H9 (cell line): Measurements from ENCODE around the gene PCNX2. TPM values are rescaled to one million over a fixed set of nuclear protein-coding genes. Genes with fewer than 3 reads are reported as not detected.
A peak's percentile ranks its signal among the peaks of the same experiment; 100 is the strongest.

Experiments used
- DNase-seq: peaks from one replicate; pipeline ENCODE4 v3.0.0-alpha.2; 2017
- H2AFZ ChIP-seq: one replicate; pipeline ENCODE4 v1.6.1; 2013; ENCODE audit warnings: mild to moderate bottlenecking, low read length, control low read depth, moderate library complexity
- H2AK5ac ChIP-seq: 2 replicates; pipeline ENCODE4 v1.6.1; 2013; ENCODE audit warnings: low read length, control low read depth, mixed read lengths; ENCODE audit not compliant: insufficient read length
- H2BK120ac ChIP-seq: one replicate; pipeline ENCODE4 v1.6.1; 2013; ENCODE audit warnings: low read depth, mild to moderate bottlenecking, low read length, control low read depth, inconsistent platforms; ENCODE audit not compliant: poor library complexity, severe bottlenecking
- H2BK12ac ChIP-seq: 2 replicates; pipeline ENCODE4 v1.6.1; 2013; ENCODE audit warnings: low read length, control low read depth, mixed read lengths, low read depth; ENCODE audit not compliant: insufficient read length
- H2BK15ac ChIP-seq: 2 replicates; pipeline ENCODE4 v1.6.1; 2013; ENCODE audit warnings: low read depth, low read length, control low read depth
- H2BK20ac ChIP-seq: one replicate; pipeline ENCODE4 v1.6.1; 2013; ENCODE audit warnings: low read depth, mild to moderate bottlenecking, low read length, control low read depth, inconsistent platforms; ENCODE audit not compliant: poor library complexity, severe bottlenecking
- H2BK5ac ChIP-seq: 2 replicates; pipeline ENCODE4 v1.6.1; 2013; ENCODE audit warnings: low read length, control low read depth, mixed read lengths; ENCODE audit not compliant: insufficient read length
- H3K14ac ChIP-seq: 2 replicates; pipeline ENCODE4 v1.6.1; 2013; ENCODE audit warnings: low read length, control low read depth; ENCODE audit not compliant: insufficient read depth
- H3K18ac ChIP-seq: 2 replicates; pipeline ENCODE4 v1.6.1; 2013; ENCODE audit warnings: low read depth, mild to moderate bottlenecking, mixed read lengths, low read length, control low read depth; ENCODE audit not compliant: insufficient read length
- H3K23ac ChIP-seq: 2 replicates; pipeline ENCODE4 v1.6.1; 2013; ENCODE audit warnings: low read length, control low read depth, mixed read lengths, low read depth; ENCODE audit not compliant: insufficient read length
- H3K23me2 ChIP-seq: 2 replicates; pipeline ENCODE4 v1.6.1; 2013; ENCODE audit warnings: low read depth, mild to moderate bottlenecking, mixed read lengths, low read length, control low read depth; ENCODE audit not compliant: insufficient read length, poor library complexity, severe bottlenecking
- H3K27ac ChIP-seq: 2 replicates; pipeline ENCODE4 v1.5.1; 2013; ENCODE audit warnings: low read length, control low read depth, mixed read lengths, low read depth; ENCODE audit not compliant: insufficient read length
- H3K27me3 ChIP-seq: 2 replicates; pipeline ENCODE4 v1.6.1; 2013; ENCODE audit warnings: low read length, control low read depth, inconsistent platforms; ENCODE audit not compliant: insufficient read depth
- H3K4ac ChIP-seq: 2 replicates; pipeline ENCODE4 v1.6.1; 2013; ENCODE audit warnings: low read depth, mild to moderate bottlenecking, control low read depth, inconsistent platforms, low read length, moderate library complexity
- H3K4me1 ChIP-seq: 2 replicates; pipeline ENCODE4 v1.6.1; 2013; ENCODE audit warnings: low read length, control low read depth, inconsistent platforms; ENCODE audit not compliant: insufficient read depth
- H3K4me2 ChIP-seq: 2 replicates; pipeline ENCODE4 v1.6.1; 2013; ENCODE audit warnings: low read length, control low read depth, mixed read lengths; ENCODE audit not compliant: insufficient read length, insufficient read depth
- H3K56ac ChIP-seq: 2 replicates; pipeline ENCODE4 v1.6.1; 2013; ENCODE audit warnings: low read depth, mild to moderate bottlenecking, mixed read lengths, low read length, control low read depth; ENCODE audit not compliant: insufficient read length
- H3K79me1 ChIP-seq: 2 replicates; pipeline ENCODE4 v1.6.1; 2013; ENCODE audit warnings: low read depth, mild to moderate bottlenecking, moderate library complexity, low read length, control low read depth, inconsistent platforms; ENCODE audit not compliant: insufficient read depth, poor library complexity, severe bottlenecking
- H3K79me2 ChIP-seq: 2 replicates; pipeline ENCODE4 v1.6.1; 2013; ENCODE audit warnings: low read length, control low read depth, inconsistent platforms; ENCODE audit not compliant: insufficient read depth
- H3K9ac ChIP-seq: 2 replicates; pipeline ENCODE4 v1.6.1; 2013; ENCODE audit warnings: low read length, control low read depth, mixed read lengths; ENCODE audit not compliant: insufficient read length; ENCODE audit errors: extremely low read depth
- H3K9me3 ChIP-seq: one replicate; pipeline ENCODE4 v1.6.1; 2013; ENCODE audit warnings: low read depth, low read length, inconsistent platforms; ENCODE audit not compliant: control insufficient read depth
- H3T11ph ChIP-seq: one replicate; pipeline ENCODE4 v1.6.1; 2013; ENCODE audit warnings: mild to moderate bottlenecking, low read length, control low read depth, inconsistent platforms
- H4K20me1 ChIP-seq: one replicate; pipeline ENCODE4 v1.6.1; 2013; ENCODE audit not compliant: control insufficient read depth, insufficient read length, insufficient read depth
- H4K5ac ChIP-seq: 2 replicates; pipeline ENCODE4 v1.6.1; 2013; ENCODE audit warnings: low read depth, mild to moderate bottlenecking, mixed read lengths, low read length, control low read depth; ENCODE audit not compliant: insufficient read length
- H4K8ac ChIP-seq: replicated peaks from 2 replicates; pipeline ENCODE4 v1.6.1; 2013; ENCODE audit warnings: low read length, control low read depth, mixed read lengths, low read depth; ENCODE audit not compliant: insufficient read length
- H4K91ac ChIP-seq: 2 replicates; pipeline ENCODE4 v1.6.1; 2013; ENCODE audit warnings: low read depth, mild to moderate bottlenecking, moderate library complexity, mixed read lengths, low read length, control low read depth; ENCODE audit not compliant: insufficient read length
- H3K27ac Mint-ChIP-seq, 3 experiments: 2 replicates in 2 of 3; 3 replicates in 1 of 3; pipeline ENCODE4 v1.8.0; 2020 to 2021; ENCODE audit warnings: mixed read lengths in 3 of 3, mild to moderate bottlenecking in 1 of 3, moderate library complexity in 1 of 3
- H3K27me3 Mint-ChIP-seq: 2 replicates; pipeline ENCODE4 v1.8.0; 2021; ENCODE audit warnings: low read depth, mild to moderate bottlenecking, moderate library complexity, mixed read lengths
- H3K36me3 Mint-ChIP-seq, 3 experiments: 2 replicates in 2 of 3; 3 replicates in 1 of 3; pipeline ENCODE4 v1.8.0; 2020 to 2021; ENCODE audit warnings: low read depth in 3 of 3, mixed read lengths in 3 of 3; ENCODE audit not compliant: insufficient read depth in 1 of 3
- H3K4me1 Mint-ChIP-seq, 2 experiments: 2 replicates each; pipeline ENCODE4 v1.8.0; 2020; ENCODE audit warnings: mixed read lengths in 2 of 2
- H3K4me3 Mint-ChIP-seq, 2 experiments: 2 replicates in 1 of 2; 3 replicates in 1 of 2; pipeline ENCODE4 v1.8.0; 2020 to 2021; ENCODE audit warnings: mild to moderate bottlenecking in 2 of 2, mixed read lengths in 2 of 2, moderate library complexity in 1 of 2
- H3K9me3 Mint-ChIP-seq, 2 experiments: 2 replicates in 1 of 2; 3 replicates in 1 of 2; pipeline ENCODE4 v1.8.0; 2020; ENCODE audit warnings: mild to moderate bottlenecking in 2 of 2, mixed read lengths in 2 of 2, moderate library complexity in 1 of 2
- CTCF ChIP-seq: fragments of 200-600 bp; sonication (generic); conservative IDR thresholded peaks from 3 replicates; pipeline ENCODE4 v1.8.0; 2021; ENCODE audit warnings: antibody characterized with exemption, mild to moderate bottlenecking
- WGBS: extraction: QIAGEN DNeasy Blood & Tissue Kit; methylation state at CpG from one replicate; pipeline ENCODE4 v1.1.7; 2013; ENCODE audit warnings: missing lambda C conversion rate, low lambda C conversion rate, mixed read lengths; ENCODE audit not compliant: insufficient read length; ENCODE audit errors: extremely low coverage; 5-methylcytosine and 5-hydroxymethylcytosine counted together
- total RNA-seq: library from RNA; stranded (reverse); gene quantifications from 2 replicates; pipeline ENCODE4 v1.2.1, GENCODE V29; 2021

The PCNX2 gene
- total RNA-seq, 1 experiment from 2014 or later = 45.1 TPM

GRCh38 chr1:233006108-233006507, 289.4 kb downstream of the PCNX2 start:
- H3K27me3 Mint-ChIP-seq = no peaks in the 10 kb centered on the region

More at GRCh38 chr1:233006108-233006507, 289.4 kb downstream of the PCNX2 start:
- no peaks in the 10 kb centered on the region for H3K79me1 ChIP-seq
- no peak for DNase-seq
- no peak overlapping the region for H4K8ac ChIP-seq
- no peak for TF ChIP-seq CTCF
- no peaks in the 10 kb centered on the region for H3K9me3 ChIP-seq
- WGBS = no CpG with 5 or more reads among the region's 6 CpGs
- H4K91ac ChIP-seq = no peak overlapping the region
- H3K27ac Mint-ChIP-seq = peak overlapping the region in 1 of 3 experiments; percentile 31; a peak in 2 of 7 replicates
- no peak overlapping the region for H4K5ac ChIP-seq
- no peak overlapping the region for H3K4ac ChIP-seq
- no peak overlapping the region for H3K14ac ChIP-seq
- H2BK5ac ChIP-seq = no peak overlapping the region
- no peaks in the 10 kb centered on the region for H4K20me1 ChIP-seq
- H3K27ac ChIP-seq = no peak overlapping the region
- H3K4me1 Mint-ChIP-seq = no peaks in the 10 kb centered on the region
- H3K4me2 ChIP-seq = no peak overlapping the region
- H3K27me3 ChIP-seq = no peaks in the 10 kb centered on the region
- no peaks in the 10 kb centered on the region for H3K79me2 ChIP-seq
- no peak overlapping the region for H3K56ac ChIP-seq
- H2AK5ac ChIP-seq = no peak overlapping the region
- no peak overlapping the region for H2AFZ ChIP-seq
- no peak overlapping the region for H3T11ph ChIP-seq
- H2BK20ac ChIP-seq = no peak overlapping the region
- no peak overlapping the region for H2BK120ac ChIP-seq
- H3K23me2 ChIP-seq = no peaks in the 10 kb centered on the region
- H2BK15ac ChIP-seq = no peak overlapping the region
- H3K4me3 Mint-ChIP-seq = no peak overlapping the region
- H3K23ac ChIP-seq = no peak overlapping the region
- H3K36me3 Mint-ChIP-seq = peaks cover 8 to 22% (median 21%) of the 10 kb centered on the region in 3 experiments
- no peak overlapping the region for H3K18ac ChIP-seq
- peaks cover 3 to 5% of the 10 kb centered on the region in 2 experiments; a peak in 3 of 5 replicates for H3K9me3 Mint-ChIP-seq
- H3K9ac ChIP-seq = no peak overlapping the region
- no peaks in the 10 kb centered on the region for H3K4me1 ChIP-seq
- H2BK12ac ChIP-seq = no peak overlapping the region
